Lung microvascular endothelial cell (primary cell): ENCODE data around the gene U2AF2. TPM values are rescaled to one million over a fixed set of nuclear protein-coding genes. Genes with fewer than 3 reads are reported as not detected.

Experiments
- DNase-seq, 2 donors: peaks; one replicate each; pipeline versions ENCODE4 v3.0.0 to v3.0.0-alpha.2; 2010; ENCODE audit warnings: low read depth in 2 of 2
- total RNA-seq: library from RNA; depleted of rRNA; stranded (reverse); fragments of >200 nt; gene quantifications from 2 replicates; pipeline ENCODE4 v1.2.1, GENCODE V29; 2014

The U2AF2 gene
- total RNA-seq, 1 donor from 2014 or later = 62.9 TPM

DNA sequence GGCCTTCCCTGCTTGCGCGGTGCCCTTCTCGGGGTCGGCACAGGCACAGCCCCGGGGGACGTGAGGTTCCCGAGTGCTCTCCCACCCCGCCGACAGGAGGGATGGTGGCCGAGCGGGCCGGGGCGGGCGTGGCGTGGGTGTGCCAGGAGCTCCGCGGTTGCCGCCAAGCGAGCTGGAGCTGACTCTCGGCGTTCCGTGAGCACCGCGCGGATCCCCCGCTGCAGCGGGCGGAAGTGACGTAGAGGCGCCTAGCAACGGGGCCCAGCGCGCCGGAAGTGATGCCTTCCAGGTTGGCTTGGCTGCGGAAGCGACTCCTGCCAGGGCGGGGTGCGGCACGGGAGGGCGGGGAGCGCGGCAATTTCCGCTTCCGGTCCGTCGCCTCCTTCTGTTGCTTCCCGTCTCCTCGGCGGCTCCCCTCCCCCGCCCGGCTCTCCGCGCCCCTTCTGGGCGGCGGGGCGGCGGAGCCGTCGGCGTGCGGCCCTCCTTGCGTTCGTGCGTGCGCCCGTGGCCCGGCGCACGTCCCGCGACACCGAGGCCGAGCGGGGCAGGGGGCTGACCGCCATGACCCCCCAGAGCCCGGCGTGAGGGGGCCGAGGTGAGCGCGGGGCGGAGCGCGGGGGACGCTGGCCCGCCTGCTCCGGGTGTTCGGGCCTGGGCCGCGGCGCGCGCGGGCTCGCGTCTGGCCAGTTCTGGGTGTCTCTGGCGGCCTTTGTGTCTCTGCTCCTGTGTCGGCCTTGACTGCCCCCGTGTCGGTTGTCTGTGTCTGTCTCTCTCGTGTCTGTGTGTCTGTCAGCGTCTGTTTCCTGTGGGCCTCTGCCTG, 20.2 kb downstream of the U2AF2 start, which contains the start of gene EPN1:
Gene EPN1 (plus strand): TSS at position 386 of the 820 bp plus-strand sequence. CDS start 3,402 bp downstream, outside the sequence.
- DNase-seq = peak; percentile 96

- peak in 1 of 2 donors; percentile 22 for DNase-seq
Observed at GRCh38 chr19:55675661-55676354, 21.0 kb downstream of the U2AF2 start.

- DNase-seq = peak; percentile 25 to 57
Observed at GRCh38 chr19:55676383-55676782, 21.5 kb downstream of the U2AF2 start.

GRCh38 chr19:55676889-55677505, 22.2 kb downstream of the U2AF2 start:
- DNase-seq = no peak

DNA sequence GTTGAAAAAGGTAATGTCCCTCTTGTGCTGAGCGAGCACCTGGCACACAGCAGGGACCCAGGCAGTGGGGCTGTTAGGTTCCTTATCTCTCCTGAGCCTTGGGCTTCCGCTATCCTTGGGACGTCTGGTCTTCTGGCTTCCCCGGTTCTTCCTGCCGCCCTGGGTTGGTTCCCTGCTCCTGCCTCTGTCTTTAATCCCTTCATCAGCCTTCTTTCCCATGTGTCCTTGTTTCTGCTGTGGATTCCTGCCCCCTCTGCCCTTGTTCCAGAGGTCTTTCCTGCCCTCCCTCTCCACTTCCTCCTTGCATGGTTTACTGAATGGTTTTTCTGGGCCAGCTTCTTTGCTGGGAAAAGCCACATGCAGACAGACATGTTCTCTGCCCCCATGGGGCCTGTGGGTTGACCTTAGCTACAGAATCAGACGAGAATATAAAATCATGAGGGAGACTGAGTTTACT, 22.8 kb downstream of the U2AF2 start:
- DNase-seq = peak; percentile 52 to 80

DNA sequence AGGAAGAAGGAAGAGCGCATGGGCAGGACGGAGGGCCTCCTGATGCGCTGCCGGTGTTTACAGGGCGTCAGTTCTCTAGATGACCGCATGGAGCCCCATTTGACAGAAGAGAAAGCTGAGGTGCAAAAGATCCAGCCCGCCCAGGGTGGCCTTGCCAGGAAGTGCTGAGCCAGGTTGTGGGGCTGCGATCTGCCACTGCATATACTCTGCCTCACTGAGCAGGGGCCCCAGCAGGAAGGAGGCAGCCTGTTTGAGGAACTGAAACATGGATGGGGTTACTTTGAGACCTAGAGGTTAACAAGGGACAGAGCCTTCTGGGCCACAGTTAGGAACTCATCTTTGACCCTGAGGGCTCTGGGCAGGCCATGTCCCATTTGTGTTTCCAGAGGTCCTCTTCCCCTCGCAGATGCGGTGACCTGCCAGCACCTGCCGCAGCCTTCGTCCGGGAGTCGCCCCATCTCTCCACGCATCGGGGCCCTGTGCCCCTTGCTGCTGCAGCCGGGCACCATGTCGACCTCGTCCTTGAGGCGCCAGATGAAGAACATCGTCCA, 23.4 kb downstream of the U2AF2 start:
- DNase-seq = no peak

GRCh38 chr19:55679343-55680257, 24.8 kb downstream of the U2AF2 start:
- DNase-seq = peak in 1 of 2 donors; percentile 65

DNA sequence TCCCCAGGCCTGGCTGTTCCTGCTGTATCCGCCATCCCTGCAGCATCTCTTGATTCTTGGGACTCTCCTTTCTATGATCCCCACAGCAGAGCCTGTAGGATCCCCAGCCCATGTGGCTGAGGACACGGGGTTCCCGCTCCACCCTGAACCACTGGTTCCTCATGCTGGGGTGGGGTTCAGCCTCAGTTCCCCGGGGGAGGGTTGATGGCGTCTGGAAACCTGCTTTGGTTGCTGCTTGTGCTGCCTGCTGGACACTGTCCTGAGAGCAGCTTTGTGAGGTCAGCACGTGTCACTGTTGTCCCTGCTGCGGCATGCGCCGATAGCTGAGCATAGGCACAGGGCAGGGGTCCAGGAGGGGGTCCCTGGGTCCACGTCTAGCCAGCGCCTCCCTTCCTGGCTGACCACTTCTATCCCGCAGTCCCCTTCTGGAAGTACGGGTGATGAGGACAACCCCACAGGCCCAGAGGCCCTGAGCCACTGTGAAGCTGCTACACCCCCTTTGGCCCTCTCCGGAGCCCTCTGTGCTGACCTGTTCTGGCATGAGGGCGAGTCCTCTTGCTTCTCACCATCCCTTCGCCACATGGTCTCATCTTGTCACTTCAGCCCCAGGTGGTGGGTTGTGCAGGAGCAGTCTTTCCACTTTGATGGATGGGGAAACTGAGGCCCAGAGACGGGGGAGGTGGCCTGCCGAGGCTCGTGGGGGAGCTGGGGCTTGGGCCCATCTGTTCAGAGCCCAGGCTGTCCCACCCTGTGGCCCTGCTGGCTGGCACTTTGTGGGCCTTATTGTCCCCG, 25.7 kb downstream of the U2AF2 start:
- no peak for DNase-seq

DNA sequence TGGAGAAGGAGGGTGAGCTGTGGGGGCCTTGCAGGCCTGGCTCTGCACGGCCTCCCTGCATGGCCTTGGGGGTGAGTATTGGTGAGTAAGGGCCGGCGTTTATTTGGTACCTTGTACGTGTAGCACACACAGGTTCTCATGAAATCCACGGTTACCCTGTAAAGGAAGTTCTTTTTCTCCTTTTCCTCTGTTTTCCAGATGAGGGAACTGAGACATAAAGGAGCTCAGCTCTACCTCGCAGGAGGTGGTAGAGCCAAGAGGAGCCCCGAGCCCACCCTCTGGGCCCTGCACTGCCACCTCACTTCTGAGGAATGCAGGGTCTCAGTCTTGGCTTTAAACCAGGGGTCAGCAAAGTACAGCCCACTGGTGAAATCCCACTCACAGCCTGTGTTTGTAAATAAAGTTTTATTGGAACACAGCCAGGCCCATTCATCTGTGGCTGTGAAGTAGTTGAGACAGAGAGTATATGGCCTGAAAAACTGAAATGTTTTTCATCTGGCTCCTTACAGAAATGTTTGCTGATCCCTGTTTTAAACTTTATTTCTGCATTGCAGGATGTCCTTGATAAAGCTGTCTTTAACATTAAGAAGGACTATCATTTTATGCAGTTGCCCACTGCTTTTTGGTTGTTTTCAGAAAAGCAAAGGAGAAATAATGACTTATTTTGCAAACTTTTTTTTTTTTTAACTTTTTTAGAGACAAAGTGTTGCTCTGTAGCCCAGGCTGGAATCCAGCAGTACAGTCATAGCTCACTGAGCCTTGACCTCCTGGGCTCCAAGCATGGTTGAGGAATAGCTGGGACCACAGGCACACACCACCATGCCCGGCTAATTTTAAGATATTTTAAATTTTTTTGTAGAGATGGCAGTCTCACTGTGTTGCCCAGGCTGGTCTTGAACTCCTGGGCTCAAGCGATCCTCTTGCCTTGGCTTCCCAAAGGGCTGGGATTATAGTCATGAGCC, 26.6 kb downstream of the U2AF2 start:
- no peak for DNase-seq

- DNase-seq = no peak
Observed at GRCh38 chr19:55683449-55684261, 28.8 kb downstream of the U2AF2 start.

GRCh38 chr19:55684946-55685681, 30.3 kb downstream of the U2AF2 start:
- DNase-seq = no peak

- no peak for DNase-seq
Observed at GRCh38 chr19:55685776-55686175, 30.9 kb downstream of the U2AF2 start.

GRCh38 chr19:55686311-55687050, 31.6 kb downstream of the U2AF2 start:
- DNase-seq = no peak

DNA sequence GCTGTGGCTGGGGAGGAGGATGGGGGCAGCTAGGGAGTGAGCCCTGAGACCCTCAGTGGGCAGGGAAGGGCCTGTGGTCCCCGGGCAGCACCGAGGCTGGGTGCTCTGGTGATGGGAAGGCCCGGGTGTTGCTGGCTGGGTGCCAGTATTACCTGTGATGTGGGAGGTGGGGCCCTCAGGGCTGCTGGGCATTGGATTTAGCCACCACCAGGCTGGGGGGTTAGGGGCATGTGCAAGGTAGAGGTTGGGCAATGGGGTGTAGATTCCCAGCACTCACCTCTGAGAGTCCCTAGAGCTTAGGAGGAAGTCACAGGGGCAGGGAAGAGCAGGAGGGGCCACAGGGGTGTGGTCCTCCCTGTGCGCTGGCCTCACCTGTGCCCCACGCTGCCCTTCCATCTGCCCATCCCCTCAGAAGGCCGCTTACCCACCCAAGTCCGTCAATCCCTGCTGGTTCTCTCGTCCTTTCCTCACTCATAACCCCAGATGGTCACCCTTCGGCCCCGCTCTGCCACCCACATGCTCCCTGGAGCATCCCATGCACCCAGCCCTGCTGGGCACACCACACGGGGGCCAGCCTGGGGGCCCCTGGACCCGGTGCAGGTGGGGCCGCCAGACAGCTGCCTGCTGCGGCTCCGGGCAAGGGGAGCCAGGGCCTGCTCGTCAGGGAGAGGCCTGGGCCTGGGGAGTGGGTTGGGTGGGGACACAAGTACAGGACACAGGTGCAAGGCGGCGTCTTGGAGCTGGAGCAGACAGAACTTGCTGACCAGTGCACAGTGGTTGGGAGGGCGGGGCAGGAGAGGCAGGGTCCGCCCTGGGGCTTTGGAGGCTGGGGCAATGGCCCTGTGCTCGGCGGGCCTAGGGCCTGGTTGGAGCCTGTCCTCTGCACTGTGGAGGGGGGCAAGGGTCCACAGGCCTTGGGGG, 32.7 kb downstream of the U2AF2 start:
- DNase-seq = no peak
